Panc1 (cell line): ENCODE results near the gene INPPL1.

Experiments
- CTCF ChIP-seq: fragments of 450-650 bp; IDR thresholded peaks from 2 replicates; pipeline ENCODE4 v1.5.1; 2017; ENCODE audit warnings: mild to moderate bottlenecking
- POLR2AphosphoS5 ChIP-seq: IDR thresholded peaks from 2 replicates; pipeline ENCODE4 v1.6.1; 2012; ENCODE audit warnings: mild to moderate bottlenecking, low read depth, low read length, moderate library complexity

DNA sequence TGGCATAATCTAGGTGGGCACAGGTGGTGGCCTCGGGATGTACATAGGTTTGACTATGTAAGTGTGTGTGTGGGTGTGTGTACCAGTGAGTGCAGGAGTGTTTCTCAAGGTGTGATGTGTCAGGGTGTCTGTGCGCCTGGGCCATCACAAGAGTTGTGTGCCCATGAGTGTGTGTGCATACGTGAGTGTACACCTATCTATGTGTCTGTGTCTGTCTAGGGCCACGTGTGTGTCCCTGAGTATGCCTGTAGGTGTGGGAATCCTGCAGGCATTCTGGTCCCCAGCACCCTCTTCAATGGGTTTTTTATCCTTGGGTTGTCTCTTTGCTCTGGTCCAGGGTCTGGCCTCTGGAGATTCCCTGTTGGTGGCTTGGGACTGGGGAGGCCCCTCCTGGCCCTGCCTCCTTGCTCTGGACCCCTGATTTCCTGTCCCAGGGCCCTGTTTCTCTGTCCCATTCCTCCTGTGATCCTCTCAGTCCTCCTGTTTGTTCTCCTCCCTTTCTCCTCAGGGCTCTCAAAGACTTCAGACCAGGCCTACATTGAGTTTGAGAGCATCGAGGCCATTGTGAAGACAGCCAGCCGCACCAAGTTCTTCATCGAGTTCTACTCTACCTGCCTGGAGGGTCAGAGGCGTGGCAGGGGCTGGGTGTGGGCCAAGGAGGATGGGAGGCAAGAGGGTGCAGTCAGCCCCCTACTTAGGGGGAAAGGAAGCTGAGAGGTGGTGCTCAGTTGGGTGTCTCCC is 9.4 kb downstream of the INPPL1 start:
- TF ChIP-seq CTCF (no peak), POLR2AphosphoS5 (no peak)
